Jurkat, Clone E6-1 (cell line): ENCODE results near the gene SEMA5A.

Source experiments
- DNase-seq: peaks from one replicate; pipeline ENCODE4 v3.0.0-alpha.2; 2011; ENCODE audit warnings: low read depth, low spot score
- H3K4me3 ChIP-seq: 2 replicates; pipeline ENCODE4 v1.5.1; 2011; ENCODE audit warnings: mild to moderate bottlenecking, low read length, control low read depth, moderate library complexity

SEMA5A gene

GRCh38 chr5:9524941-9525340, 20.9 kb downstream of the SEMA5A start:
- H3K4me3 ChIP-seq: no peak overlapping the region
- no peak for DNase-seq

DNA sequence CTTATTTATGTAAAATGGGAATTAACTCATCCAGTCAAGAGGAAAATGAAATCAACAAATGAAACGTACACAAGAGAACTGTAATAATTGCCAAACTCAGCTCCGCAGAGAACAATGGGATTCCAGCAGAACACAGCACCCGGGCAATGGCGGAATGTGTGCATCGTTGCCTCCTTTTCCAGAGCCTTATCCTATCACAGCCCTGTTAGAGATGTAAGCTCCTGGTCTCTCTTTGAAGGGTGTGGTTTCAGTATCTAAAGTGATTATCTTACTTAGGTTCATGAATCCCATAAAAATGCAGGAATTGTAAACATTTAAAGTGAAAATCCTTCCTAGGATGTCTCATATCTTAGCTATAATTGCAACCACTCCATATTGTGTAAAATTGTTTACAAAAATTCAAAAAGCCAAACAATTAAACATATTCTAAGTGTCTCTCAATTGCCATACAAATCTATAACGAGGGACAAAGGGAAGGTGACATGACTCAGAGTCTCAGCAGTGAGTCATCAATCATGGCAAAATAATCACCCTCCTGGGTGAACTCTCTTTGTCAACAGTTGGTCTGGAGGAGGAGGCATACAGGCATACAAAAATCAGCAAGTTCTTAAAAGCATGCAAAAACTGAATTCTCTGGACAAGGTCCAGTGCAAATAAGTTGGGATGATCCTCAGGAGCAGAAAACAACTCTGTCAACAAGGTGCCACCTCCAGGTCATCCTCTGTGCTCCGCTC, 22.6 kb downstream of the SEMA5A start:
- no peak overlapping the region for H3K4me3 ChIP-seq
- DNase-seq: no peak

DNA sequence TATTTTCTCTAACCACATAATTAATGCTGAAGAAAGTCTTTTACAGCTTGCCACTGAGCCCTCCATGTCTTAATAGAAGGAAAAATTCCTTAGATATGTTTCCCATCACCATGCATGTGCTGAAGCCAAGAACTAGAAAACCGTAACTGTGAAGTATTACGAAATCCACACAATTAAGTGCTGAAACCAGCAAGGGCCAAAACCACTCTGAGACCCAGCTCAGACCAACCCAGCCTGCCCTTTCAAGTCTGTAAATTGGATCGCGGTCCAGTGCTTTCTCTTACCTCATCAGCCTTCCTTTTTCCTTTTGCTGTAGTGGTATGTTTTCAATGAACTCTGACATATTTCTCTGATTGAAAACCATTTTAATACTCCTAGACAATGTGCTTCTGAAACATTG, 26.3 kb downstream of the SEMA5A start:
- DNase-seq: no peak

GRCh38 chr5:9516591-9516990, 29.3 kb downstream of the SEMA5A start:
- H3K4me3 ChIP-seq: no peak overlapping the region
- no peak for DNase-seq

More for the DNA sequence above, 26.3 kb downstream of the SEMA5A start:
- H3K4me3 ChIP-seq: no peak overlapping the region

GRCh38 chr5:9515436-9515835, 30.4 kb downstream of the SEMA5A start:
- DNase-seq: no peak
- no peak overlapping the region for H3K4me3 ChIP-seq

- no peak for DNase-seq
- no peak overlapping the region for H3K4me3 ChIP-seq
Measured at GRCh38 chr5:9514968-9515367, 30.9 kb downstream of the SEMA5A start.

DNA sequence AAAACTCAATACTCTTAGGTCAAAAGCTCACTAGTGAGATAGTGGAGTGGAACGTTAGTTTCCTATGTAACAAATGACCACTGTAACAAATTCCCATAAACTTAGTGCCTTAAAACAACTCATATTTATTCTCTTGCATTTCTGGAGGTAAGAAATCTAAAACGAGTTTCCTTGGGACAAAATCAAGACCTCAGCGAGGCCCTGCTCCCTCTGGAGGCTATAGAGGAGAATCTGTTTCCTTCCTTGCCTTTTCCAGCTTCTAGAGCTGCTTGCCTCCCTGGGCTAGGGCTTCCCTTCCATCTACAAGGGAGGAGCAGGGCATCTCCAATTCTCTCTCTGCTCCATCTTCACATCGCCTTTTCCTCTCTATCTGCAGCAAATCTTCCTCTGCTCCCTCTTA, 32.0 kb downstream of the SEMA5A start:
- no peak overlapping the region for H3K4me3 ChIP-seq
- no peak for DNase-seq

DNA sequence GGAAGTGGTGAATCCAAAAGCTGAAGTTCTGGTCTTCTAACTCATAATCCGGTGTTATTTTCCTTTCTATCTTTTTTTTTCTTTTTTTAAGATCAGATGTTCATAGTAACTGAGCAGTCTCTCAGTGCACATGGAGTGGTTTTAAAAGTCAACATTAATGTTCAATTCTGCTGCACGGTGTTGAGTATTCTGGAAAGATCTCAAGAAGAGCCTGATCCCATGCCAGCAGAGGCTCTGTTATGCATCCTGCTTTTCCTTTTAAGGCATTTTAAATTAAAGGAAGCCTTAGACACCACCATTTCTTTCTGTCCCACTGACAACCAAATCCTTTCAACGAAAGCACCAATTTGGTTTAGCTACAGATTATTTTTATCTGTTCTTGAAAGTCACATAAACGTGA, 33.4 kb downstream of the SEMA5A start:
- H3K4me3 ChIP-seq: no peak overlapping the region
- DNase-seq: no peak

DNA sequence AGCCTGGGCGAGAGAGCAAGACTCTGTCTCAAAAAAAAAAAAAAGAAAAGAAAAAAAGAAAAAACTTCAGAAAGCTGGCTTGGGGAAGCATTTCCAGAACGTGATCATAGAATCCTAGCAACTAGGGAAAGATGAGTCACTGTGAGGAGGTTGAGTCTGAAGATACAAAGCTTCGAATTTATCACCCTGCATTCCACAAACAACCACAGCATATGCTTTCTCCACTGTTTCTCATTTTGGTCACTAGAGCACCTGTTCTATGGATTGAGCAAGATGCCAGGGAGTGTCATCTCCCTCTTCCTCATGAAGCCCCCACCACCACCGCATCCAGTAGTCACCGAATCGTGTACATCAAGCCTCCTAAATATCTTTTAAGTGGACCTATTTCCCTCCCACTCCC, 37.9 kb downstream of the SEMA5A start:
- H3K4me3 ChIP-seq: no peak overlapping the region
- DNase-seq: no peak

GRCh38 chr5:9505225-9505624, 40.6 kb downstream of the SEMA5A start:
- no peak overlapping the region for H3K4me3 ChIP-seq

GRCh38 chr5:9502864-9503263, 43.0 kb downstream of the SEMA5A start:
- DNase-seq: no peak
- H3K4me3 ChIP-seq: no peak overlapping the region

More at GRCh38 chr5:9505225-9505624, 40.6 kb downstream of the SEMA5A start:
- DNase-seq: no peak

DNA sequence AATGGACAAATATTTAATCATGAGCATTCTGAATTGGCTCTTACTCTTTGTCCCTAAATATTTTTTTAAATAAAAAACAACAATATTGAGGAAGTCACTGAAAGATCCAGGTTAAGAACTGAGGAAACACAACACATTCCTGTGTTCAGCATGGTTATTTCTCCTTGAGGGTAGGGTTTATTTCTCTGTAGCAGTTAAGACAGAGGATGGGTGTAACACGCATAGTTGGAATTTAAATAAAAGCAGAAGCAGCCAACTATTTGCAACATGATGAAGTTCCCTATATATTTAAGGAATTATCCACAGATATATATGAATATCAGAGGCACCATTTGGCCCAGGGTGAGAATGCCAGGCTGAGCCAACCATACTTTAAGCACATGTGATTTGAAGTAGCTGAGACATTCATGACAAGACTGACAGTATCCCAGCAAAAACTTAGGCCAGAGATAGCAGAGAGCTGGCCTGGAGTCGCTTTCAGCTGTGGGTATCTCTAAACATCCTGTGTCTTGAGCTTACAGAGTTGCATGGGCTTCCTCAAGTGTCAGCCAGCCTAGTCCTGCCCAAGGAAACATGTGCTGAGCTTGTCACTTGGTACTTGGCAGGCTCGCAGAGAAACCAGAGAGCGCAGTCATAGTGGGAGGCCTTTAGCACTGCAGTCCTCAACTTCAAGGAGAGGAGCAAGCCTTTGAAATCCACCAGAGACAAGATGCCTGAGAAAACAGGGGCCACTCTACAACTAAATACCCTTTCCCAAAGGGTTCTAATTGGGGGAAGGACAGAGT, 43.6 kb downstream of the SEMA5A start:
- no peak overlapping the region for H3K4me3 ChIP-seq
- no peak for DNase-seq

GRCh38 chr5:9500625-9501024, 45.2 kb downstream of the SEMA5A start:
- DNase-seq: no peak
- H3K4me3 ChIP-seq: no peak overlapping the region

GRCh38 chr5:9500193-9500592, 45.7 kb downstream of the SEMA5A start:
- no peak for DNase-seq
- H3K4me3 ChIP-seq: no peak overlapping the region

DNA sequence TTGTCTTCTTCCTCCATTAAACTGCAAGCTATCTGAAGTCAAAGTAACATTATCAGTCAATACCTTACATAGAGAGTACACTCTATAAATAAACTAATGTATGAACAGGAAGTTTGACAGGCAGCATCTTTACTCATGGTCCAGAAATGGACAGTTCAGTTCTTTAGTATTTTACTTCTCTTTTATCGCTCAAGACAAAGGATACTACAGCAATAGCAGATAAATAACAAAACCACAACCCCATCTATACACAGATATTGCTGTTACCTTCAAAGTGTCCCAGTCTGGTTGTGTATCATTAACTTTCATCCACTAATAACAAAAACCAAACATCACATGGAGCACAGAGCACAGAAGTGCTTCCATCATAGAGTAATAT, 46.4 kb downstream of the SEMA5A start:
- no peak overlapping the region for H3K4me3 ChIP-seq

DNA sequence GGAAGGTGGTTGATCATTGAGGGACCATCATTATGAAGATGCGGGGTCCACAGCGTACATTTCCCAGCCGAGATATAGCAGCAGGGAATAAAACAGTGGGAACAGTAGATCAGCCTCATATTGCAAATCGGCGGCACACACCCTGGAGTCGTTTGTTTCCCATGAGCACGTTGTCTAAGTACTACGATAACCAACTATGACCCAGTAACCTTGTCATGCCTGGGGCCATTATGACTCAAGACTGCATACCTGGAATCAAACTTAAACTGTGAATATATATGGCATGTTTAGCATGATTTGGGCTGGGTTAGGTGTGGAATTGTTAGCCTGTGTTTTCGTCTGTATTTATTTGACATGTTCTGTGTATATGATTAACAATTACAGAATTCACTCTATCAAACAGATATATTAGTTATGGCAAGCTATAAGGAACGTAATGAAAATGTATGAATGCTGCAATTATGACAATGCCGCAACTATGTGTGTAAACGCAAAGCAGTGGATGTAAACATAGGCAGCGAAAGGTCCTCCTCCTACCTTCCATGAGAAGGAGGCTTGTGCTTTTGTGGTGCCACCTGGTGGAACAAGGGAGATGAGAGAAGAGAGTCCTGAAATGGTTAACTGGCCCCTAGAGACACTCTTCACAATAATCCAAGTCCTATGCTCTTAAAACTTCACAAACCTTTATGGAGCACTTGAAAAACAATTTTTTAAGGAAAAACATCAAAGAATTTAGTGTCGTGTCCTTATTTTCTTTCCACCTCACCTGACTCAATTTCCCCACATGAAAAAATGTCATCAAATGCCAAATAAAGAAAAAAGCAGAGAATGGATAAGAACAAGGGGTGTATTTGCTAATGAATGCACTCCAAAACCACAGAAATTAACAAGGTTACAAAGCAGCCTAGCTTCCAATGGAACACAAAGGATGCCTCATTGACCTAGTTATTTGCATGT, 47.1 kb downstream of the SEMA5A start:
- no peak overlapping the region for H3K4me3 ChIP-seq
- DNase-seq: peak; percentile 27

More for the DNA sequence above, 46.4 kb downstream of the SEMA5A start:
- DNase-seq: no peak

- no peak overlapping the region for H3K4me3 ChIP-seq
- DNase-seq: no peak
Measured at GRCh38 chr5:9497347-9497746, 48.5 kb downstream of the SEMA5A start.

DNA sequence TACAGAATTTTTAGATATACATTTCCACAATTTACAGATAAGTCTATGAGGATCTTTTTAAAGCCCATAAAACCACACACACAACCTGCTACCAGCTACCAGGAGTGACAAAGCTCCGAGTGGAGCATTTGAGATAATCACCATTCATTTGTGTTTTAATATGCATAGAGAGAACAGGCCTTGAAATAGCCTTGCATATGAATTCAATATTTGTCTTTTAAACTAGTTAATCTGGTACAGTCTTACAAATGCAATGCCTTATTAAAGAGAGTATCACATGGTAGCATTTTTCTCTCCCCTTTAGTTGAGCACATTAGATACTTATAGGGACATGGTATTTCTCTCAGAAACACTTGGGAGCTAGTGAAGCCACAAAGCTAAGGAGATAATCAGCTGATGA, 49.1 kb downstream of the SEMA5A start:
- no peak overlapping the region for H3K4me3 ChIP-seq
- no peak for DNase-seq

DNA sequence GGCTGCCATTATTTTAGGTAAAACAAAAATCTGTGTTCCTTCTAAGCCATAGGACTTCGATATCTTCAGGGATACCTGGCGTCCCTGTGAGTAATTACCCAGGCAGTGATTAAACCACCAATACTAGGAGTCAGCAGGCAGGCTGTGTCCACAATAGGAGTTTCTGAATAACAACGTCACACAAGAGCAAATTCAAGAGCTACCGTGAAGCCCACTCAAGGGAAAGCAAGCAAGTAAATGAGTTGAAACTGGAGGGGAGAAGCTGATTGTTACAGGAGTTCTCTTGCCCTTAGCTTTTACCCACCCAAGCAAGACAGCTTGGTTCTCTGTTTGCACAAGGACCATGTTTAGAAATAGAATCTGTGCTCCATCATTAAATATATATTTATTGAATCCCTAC, 50.8 kb downstream of the SEMA5A start:
- H3K4me3 ChIP-seq: no peak overlapping the region
- DNase-seq: no peak

- H3K4me3 ChIP-seq: no peak overlapping the region
- no peak for DNase-seq
Measured at GRCh38 chr5:9494301-9494700, 51.6 kb downstream of the SEMA5A start.
